ENCODE data around the gene RGL3. TPM values are rescaled to one million over a fixed set of nuclear protein-coding genes. Genes with fewer than 3 reads are reported as not detected.
"Not testable (repeated sequence)": the region's sequence is repeated elsewhere in the genome, so short reads cannot be mapped to it uniquely, and the experiment has no call there.

RGL3 gene
- total RNA-seq, 1 donor from 2014 or later = 72.0 TPM

GRCh38 chr19:11361771-11362731, 57.1 kb downstream of the RGL3 start:
- no peak for DNase-seq (ENCODE audit: low spot score)

DNA sequence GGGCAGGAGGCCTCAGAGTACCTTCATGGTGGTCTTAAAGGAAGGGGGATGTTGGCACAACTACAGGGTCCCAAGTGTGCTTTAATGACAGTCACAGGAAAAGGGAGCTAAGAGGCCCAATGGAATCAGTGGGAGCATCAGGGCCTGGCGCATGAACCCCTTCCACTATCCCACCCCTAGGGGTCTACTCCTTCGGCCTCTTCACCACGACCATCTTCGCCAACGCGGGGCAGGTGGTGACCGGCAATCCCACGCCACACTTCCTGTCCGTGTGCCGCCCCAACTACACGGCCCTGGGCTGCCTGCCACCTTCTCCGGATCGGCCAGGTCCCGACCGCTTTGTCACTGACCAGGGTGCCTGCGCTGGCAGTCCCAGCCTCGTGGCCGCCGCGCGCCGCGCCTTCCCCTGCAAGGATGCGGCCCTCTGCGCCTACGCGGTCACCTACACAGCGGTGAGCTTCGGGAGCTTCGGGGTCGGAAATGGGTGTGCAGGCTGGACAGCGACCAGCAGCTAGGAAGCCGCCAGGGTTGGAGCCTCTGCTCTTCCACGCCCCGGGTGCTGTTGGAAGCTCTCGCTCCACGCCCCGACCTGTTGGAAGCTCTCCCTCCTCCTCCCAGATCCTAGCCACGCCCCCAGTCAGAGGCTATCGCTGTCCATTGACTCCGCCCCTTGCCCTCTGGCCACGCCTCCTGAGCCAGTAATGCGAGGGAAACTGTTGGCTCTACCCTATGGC, 57.9 kb downstream of the RGL3 start:
- peak; percentile 74 for DNase-seq (ENCODE audit: low spot score)

DNA sequence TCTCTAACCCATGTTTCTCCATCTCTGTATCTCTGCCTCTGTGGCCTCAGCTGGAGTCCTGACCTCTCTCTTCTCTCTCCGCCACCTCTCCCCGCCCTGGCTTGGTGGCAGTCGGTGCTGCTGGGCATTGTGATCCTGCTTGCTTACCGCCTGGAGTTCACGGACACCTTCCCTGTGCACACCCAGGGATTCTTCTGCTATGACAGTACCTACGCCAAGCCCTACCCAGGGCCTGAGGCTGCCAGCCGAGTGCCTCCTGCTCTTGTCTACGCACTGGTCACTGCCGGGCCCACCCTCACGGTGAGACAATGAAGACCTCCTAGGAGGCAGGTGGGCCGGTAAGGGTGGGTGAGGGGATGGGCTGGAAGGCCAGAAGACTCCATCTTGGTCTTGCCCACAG, 59.7 kb downstream of the RGL3 start:
- DNase-seq (ENCODE audit: low spot score) = no peak

GRCh38 chr19:11356676-11357550, 62.2 kb downstream of the RGL3 start:
- DNase-seq (ENCODE audit: low spot score) = no peak

- no peak for DNase-seq (ENCODE audit: low spot score)
These were observed 63.1 kb downstream of the RGL3 start for GRCh38 chr19:11356074-11356397.

DNA sequence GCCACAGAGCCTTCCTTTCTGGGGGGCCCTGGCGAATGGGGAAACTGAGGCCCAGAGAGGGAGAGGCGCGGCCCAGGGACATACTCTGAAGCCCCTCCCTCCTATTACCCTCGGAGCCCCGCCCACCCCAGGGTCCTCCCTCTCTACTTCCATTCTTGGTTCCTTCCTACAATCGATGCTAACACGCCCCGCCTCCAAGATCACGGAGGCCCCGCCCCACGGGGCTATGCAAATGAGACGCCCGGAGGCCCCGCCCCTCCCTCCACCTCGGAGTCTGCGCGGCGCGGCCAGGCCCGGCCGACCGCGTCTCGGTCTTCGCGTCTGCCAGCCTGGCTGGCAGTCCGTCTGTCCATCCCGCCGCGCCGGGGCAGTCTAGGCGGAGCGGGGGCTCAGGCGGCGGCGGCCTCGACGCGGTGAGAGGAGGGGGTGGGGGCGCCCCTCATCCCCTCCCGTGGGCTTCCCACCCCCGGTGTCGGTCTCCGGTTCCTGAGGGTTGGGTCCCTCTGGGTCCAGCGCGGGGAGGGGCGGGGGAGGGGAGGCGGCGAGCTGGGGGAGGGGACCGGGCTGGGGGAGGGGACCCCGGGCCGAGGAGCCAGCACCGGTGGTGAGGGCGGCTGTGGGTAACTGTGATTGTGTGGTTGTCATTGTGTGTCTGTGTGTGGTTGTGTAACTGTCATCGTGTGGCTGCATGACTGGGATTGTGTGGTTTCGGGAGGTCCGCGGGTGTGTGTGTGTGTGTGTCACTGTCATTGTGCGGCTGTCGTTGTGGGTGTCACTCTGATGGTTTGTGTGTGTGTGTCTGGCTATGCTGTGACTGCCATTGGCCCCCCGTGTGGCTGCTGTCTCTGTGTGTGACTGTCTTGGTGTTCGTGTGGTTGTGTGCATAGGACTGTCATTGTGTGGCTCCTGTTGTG, 63.7 kb downstream of the RGL3 start, which contains the start of gene PLPPR2:
PLPPR2 (plus strand) TSS at position 273 of the 914 bp plus-strand sequence. CDS start 2,242 bp downstream, outside the sequence.
- peak; percentile 94 for DNase-seq (ENCODE audit: low spot score)

- not testable (repeated sequence) for DNase-seq (ENCODE audit: low spot score)
These were observed 65.0 kb downstream of the RGL3 start for GRCh38 chr19:11354102-11354501.

GRCh38 chr19:11349171-11349570, 69.9 kb downstream of the RGL3 start:
- no peak for DNase-seq (ENCODE audit: low spot score)

DNA sequence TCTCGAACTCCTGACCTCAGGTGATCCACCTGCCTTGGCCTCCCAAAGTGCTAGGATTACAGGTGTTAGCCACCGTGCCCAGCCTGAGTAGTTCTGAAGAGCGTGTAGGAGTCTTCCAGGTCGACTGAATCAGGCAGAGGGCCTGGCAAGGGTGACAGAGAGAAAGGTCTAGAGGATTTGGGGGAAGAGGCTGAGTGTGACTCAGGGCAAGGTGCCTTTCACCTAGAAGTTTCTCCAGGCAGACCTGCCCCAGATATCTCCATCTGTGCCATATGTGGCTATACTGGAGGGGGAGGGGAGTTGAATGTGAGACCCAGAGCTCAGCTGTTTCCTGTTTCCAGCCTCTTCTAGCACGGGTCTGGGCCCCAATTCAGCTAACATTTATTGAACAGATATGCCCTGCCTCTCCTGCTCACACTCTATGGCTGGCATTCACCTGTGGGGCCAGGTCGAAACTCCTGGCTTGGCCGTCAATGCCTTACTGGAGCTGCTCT, 71.5 kb downstream of the RGL3 start:
- no peak for DNase-seq (ENCODE audit: low spot score)

DNA sequence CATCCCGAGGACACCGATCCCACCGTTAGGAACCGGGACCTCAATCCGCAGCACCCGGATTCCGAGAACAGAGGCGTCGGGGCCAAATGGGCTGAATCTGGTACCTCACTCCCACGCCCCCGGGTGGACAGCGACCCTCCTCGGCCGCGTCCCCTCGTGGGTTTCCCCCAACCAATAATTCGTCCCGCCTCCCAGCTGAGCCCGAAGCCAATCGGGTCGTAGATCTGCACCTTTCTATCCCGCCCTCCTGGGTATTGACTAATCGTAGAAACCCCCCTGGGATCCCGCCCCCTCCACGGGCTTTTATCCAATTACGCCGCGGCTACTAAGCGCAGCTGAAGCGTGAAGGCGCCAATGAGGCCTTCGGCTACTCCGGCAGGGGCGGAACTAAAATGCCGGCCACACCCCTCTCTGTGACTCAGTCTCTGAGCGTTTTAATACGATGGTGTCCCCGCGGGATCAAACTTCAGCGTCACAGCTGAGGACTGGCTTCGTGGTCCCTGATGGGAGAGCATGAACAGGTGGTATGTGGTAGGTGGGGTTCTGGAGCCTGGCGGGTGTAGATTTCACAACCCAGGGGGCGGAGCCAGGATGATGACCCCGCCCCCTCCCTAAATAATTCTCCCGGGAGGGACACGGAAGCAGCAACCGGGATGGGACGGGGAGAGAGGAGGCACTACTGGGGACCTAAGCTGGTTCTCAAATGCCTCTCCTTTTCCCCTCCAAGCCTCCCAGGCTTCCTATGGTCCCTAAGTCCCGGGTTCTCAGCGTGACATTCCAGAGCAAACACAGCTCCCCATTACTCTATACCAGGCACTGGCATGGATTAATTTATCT, 72.8 kb downstream of the RGL3 start, which contains the start of the genes CCDC159 and TMEM205:
CCDC159 (plus strand) TSS at position 416 of the 837 bp plus-strand sequence; CDS start at position 504, 88 bp downstream.
TMEM205 (minus strand) TSS at position 165 of the 837 bp plus-strand sequence. CDS start 649 bp downstream, outside the sequence.
- peak; percentile 99 for DNase-seq (ENCODE audit: low spot score)

DNA sequence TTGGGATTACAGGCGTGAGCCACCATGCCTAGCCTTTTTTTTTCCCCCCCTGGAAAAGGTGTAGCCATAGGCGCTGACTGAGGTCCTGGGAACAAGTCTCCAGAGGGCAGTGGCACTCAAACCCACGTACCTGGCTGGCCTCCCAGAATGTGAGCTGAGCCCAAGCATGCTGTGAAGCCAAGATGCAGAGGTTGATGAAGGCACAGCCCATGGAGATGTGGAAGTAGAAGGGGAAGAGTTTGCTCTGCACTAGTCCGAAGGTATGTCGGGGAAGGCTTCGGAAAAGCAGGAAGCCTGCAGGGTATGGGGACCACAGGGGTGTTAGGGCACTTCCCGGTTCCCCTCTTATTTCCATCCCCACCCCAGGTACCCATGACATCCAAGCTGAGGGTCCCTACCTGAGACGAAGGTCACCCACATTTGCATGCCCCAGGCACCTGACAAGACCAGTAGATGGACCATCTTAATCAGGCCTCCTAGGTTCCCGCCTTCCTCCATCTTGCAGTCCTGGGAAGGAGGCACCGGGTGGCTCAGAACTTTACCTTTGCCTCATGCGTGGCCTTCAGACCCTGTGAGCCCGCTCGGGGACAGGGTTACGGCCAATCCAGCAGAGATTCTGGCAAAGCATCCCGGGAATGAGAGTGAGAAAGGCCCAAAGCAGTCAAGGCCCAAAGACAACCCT, 73.9 kb downstream of the RGL3 start:
- DNase-seq (ENCODE audit: low spot score) = no peak

Other genes starting within 250 kb of the RGL3 start
- gene KANK2, start 221.8 kb downstream of the RGL3 start, total RNA-seq = 225 TPM
- 0.95 TPM for gene ANGPTL8, start 179.7 kb downstream of the RGL3 start, total RNA-seq
- 102 TPM for gene DOCK6, start 156.8 kb downstream of the RGL3 start, total RNA-seq
- not detected for gene TSPAN16, start 123.2 kb downstream of the RGL3 start, total RNA-seq
- 41.9 TPM for gene RAB3D, start 79.7 kb downstream of the RGL3 start, total RNA-seq
- 136 TPM for gene TMEM205, start 73.0 kb downstream of the RGL3 start, total RNA-seq
- 66.1 TPM for gene CCDC159, start 72.8 kb downstream of the RGL3 start, total RNA-seq
- gene PLPPR2, start 63.9 kb downstream of the RGL3 start, total RNA-seq = 34.2 TPM
- gene SWSAP1, start 44.6 kb downstream of the RGL3 start, total RNA-seq = 4.9 TPM
- gene EPOR, start 35.0 kb downstream of the RGL3 start, total RNA-seq = 17.8 TPM
- 1.4 TPM for gene ODAD3, start 15.8 kb upstream of the RGL3 start, total RNA-seq
- 357 TPM for gene PRKCSH, start 16.3 kb upstream of the RGL3 start, total RNA-seq
- gene ELAVL3, start 61.7 kb upstream of the RGL3 start, total RNA-seq = 0.20 TPM
- 13.8 TPM for gene ZNF653, start 86.5 kb upstream of the RGL3 start, total RNA-seq
- gene ECSIT, start 109.8 kb upstream of the RGL3 start, total RNA-seq = 52.9 TPM
- 1,051 TPM for gene CNN1, start 119.5 kb upstream of the RGL3 start, total RNA-seq
- gene ELOF1, start 139.9 kb upstream of the RGL3 start, total RNA-seq = 53.8 TPM
- 18.0 TPM for gene ACP5, start 158.3 kb upstream of the RGL3 start, total RNA-seq
- 13.9 TPM for gene ZNF627, start 178.2 kb upstream of the RGL3 start, total RNA-seq

Measured in mucosa of gallbladder (tissue), 1 donor.